Left renal pelvis (tissue), 4 donors: ENCODE results near the gene HMCN2. TPM values are rescaled to one million over a fixed set of nuclear protein-coding genes. Genes with fewer than 3 reads are reported as not detected.

Source experiments
- DNase-seq, 4 donors: peaks; one replicate each; pipeline ENCODE4 v3.0.0-alpha.2; 2013; ENCODE audit warnings: low read depth in 4 of 4, low spot score in 3 of 4
- polyA plus RNA-seq, 4 donors: library from polyadenylated mRNA; unstranded; fragments of 120-200 nt; gene quantifications; one replicate each; pipeline ENCODE4 v1.2.1, GENCODE V29; 2013; ENCODE audit not compliant: insufficient read length in 4 of 4

The HMCN2 gene
- polyA plus RNA-seq, 4 donors = 0.40 to 1.7 (median 1.1) TPM

DNA sequence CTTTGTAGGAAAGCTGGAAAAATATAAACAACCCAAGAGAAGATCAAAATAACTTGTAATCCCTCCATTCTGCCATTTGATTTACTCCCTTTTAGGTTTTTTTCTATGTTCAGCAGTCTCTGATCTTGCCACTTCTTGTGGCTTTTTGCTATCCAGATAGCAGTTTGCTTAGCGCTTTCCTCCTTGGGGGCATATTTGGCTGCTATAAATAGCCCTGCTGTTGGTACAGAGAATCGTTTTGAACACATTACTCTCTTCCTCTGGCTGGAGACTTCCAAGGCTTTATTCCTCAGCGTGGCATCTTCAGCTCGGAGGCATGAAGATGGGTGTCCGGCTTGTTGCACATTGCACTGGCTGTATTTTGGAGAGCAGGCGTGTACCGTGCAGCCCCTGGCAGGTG, 38.6 kb downstream of the HMCN2 start:
- no peak for DNase-seq

DNA sequence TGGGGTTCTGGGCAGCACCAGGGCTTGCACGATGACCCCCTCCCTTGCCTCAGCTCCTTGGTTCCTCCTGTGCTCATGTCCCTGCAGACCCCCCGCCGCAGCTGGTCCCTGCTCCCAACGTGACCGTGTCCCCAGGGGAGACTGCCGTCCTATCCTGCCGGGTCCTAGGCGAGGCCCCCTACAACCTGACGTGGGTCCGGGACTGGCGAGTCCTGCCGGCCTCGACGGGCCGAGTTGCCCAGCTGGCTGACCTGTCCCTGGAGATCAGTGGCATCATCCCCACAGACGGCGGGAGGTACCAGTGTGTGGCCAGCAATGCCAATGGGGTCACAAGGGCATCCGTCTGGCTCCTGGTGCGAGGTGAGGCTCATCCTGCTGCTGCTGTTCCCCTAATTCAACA, 39.1 kb downstream of the HMCN2 start:
- DNase-seq = no peak

DNA sequence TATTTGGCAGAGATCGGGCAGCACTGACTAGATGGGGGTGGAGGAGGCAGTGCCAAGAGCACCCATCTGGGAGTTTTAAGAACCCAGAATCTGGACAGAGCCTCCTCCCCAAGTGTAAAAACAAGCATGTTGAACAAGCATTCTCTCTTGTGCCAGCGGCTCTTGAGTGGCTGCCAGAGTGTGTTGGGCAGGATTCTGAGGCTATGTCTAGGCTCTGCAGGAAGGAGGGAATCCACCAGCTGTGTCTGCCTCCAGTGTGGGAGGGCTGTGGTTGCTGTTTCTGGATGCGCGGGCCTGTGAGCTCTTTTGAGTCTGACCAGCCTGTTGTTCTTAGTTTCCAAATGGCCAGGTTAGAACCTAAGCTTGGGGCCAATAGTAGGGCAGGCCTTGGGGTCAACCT, 39.8 kb downstream of the HMCN2 start:
- DNase-seq = no peak

DNA sequence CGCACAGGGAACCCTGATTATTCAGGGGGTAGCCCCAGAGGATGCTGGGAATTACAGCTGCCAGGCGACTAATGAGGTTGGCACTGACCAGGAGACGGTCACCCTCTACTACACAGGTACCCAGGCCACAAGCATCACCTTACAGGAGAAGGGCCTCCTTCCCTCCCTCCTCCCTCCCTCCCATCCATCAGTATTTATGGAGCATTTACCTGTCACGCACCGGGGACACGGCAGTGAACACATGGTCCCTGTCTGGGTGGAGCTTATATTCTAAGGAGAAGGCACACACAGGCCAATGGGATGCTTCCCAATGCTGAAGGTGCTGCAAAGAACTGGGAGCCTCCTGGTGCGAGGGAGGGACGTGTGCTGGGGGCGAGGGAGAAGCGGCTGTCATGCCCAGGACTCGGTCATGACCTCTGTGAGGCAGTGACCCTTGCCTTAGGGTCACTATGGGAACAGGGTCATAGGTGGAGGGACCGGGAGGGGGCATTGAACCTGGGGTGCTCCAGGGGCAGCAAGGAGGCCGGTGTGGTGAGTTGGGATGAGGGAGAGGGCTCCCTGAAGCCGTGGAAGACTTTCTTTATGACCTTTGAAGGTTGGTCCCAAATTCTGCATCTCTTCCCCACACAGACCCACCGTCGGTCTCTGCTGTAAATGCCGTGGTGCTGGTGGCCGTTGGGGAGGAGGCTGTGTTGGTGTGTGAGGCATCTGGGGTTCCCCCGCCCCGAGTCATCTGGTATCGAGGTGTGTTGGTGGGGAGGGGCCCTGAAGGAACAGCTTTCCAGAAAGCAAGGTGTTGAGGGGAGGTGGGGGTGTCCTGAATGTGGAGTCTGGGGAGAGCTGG, 41.5 kb downstream of the HMCN2 start:
- no peak for DNase-seq

DNA sequence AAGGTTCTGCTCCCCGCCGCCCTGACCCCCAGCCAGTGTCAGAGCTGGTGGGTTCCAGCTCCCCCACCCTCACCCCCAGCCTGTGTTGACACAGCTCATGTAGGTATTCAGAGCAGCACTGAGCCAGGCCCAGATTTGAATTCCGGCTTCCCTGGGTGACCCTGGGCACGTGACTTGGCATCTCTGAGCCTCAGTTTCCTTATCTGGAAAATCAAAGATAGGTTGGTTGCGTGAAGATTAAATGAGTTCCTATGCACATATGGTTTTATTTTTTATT, 42.0 kb downstream of the HMCN2 start:
- DNase-seq = no peak

DNA sequence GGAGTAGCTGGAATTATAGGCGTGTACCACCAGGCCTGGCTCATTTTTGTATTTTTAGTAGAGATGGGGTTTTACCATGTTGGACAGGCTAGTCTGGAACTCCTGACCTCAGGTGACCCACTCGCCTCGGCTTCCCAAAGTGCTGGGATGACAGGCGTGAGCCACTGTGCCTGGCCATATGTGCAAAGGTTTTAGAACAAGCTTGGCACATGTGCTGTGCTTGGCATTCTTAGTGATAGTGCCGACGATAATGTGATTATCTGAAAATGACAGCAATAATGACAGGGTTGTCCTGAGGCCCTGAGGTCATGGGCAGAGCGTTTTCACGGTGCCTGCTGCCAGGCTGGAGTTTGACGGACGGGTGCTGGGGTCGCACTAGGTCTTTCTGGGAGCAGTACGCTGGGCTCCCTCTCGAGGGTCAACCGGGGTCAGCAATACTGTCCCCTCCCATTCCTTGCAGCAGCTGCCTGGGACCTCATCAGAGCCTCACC, 42.6 kb downstream of the HMCN2 start:
- no peak for DNase-seq

DNA sequence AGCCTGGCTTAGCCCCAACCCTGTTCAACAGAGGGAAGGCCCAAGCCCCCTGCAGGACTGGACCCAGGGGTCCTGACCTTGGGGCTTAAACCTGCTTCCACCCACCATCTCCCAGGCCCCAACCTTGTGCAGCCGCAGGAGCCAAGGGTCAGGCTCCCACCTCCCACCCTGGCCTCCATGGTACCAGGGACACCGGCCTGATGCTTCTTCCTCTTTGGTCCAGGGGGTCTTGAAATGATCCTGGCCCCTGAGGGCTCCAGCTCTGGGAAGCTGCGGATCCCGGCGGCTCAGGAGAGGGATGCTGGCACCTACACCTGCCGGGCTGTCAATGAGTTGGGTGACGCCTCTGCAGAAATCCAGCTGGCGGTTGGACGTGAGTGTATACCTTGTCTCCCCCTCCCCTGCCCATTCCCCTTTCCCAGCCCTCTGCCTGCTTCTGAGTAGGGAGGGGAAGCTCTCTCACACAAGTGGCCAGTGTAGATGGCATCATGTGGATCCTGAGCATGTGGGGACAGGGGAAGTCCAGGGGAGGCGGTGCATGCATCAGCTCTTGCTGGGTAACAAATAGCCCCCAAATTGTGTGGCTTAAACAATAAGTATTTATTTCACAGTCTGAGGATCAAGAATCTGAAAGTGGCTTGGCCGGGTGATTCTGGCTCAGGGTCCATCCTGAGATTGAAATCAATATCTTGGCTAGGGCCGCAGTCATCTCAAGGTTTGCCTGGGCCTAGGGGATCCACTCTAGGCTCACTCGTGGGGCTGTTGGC, 44.3 kb downstream of the HMCN2 start:
- DNase-seq = no peak

DNA sequence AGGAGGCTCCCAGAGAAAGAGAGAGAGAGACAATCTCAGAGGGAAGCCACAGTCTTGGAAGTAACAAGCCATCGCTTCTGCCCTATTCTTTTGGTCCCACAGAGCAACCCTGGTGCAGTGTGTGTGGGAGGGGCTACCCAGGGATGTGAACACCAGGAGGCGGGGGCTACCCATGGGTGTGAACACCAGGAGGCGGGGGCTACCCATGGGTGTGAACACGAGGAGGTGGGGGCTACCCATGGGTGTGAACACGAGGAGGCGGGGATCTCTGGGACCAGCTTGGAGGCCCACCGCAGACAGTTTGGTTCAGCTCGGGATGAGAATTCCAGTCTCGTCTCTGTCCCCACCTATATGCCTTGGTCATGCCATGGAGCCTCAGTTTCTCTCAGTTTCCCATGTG, 44.9 kb downstream of the HMCN2 start:
- no peak for DNase-seq

DNA sequence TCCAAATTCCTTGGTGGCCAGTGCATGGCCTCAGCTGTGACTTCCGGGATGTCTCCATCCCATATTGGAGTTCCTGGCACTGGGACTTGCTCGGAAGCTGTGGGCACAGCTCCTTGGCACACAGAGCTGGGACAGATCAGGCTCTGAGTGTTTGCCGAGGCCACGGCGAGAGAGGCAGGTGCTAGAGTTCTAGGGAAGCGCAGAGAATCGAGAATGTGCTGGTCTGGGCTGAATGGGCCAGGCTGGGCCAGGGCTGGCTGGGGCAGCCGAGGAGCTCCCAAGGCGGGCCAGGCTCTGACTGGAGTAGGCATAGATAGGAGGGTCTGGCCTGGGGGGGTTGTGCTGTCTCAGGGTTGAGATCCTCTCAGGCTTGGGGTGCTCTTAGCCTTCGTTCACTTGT, 45.4 kb downstream of the HMCN2 start:
- no peak for DNase-seq

DNA sequence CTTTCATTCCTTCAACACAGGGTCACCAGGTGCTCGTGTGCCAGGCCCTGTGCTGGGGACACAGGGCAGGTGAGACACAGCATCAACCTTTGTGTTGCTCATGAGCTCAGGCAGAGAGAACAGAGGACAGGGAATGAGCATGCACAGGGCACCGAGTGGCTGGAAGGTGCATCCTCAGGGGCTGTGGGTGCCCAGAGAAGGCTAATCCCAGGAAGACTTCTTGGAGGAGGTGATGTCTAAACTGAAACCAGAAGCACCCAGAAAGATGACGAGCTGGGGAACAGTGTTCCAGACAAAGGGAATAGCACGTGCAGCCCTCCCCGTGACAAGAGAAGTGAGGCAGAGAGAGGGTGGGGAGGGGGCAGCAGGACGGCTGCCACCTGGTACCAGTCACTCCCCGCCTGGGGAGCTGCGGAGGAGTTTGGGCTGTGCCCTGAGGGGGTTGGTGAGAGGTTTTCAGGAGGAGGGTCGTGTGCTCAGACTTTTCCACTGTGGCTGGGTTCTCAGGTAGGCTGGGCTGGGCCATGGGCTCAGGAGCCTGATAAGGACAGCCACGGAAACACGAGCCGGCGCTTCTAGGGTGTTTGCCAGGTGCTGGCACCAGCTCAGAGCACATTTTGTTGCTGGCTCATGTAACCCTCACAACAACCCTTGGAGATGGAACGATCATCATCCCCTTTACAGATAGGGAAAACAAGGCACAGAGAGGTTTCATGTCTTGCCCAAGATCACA, 46.0 kb downstream of the HMCN2 start:
- DNase-seq = no peak

DNA sequence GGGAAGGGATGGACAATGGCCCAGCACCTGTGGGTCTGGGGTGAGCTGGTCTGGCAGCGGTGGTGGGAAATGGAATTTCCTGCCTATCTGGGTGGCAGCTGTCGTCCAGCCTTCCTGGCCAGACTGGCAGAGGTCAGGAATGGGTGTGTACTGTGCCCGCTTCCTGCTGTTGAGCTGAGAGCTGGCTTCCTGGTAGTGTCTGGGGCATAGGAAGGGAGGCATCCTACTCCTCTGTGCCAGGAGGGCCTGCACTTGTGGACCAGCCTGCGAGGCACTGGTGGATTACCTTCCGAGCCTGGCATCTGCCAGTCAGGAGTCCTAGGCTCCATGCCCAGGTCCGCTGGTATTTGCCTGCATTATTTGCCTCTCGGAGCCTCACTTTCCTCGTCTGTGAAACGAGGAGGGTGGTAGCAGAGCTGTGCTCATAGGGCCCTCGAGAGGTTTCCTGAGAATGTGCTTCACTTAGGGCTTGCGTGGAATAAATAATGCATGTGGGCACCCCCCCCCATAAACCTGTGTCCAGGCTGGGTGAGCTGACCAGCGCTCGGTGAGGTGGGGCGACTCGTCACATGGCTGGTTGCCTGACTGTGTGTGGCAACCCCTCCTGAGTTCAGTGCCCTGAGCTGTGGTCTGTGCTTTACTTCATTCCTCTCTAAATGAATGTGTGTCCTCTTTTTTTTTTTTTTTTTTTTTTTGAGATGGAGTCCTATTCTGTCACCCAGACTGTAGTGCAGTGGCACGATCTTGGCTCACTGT, 47.7 kb downstream of the HMCN2 start:
- DNase-seq = no peak

DNA sequence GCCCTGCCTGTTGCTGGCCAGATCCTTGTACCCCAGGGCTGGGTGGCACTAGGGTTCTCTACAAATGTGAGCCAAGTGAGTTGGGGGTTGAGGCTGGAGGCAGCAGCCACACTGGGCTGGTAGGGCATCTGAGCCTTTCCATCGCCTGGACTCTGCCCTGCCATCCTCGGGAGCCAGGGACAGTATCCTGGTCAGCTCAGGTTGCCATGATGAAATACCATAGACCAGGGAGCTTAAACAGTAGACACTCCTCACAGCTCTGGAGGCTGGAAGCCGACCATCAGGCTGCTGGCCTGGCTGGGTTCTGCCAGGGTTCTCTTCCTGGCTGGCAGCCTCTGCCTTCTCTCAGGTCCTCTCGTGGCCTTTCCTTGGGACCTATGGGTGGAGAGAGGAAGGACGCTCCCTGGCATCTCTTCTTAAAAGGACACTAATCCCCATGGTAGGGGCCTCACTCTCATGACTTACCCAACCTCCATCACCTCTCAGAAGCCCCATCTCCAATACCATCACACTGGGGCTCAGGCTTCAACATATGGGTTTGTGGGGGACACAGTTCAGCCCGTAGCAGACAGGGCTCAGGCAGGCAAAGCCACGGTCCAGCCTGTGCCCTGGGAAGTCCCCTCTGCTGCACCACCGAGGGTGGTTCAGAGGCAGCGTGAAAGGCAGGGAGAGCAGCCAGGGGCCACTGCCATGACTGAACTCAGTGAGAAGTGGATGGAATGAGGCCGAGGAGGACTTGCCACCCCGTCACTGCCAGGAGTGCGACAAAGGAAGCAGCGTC, 50.1 kb downstream of the HMCN2 start:
- DNase-seq = no peak

DNA sequence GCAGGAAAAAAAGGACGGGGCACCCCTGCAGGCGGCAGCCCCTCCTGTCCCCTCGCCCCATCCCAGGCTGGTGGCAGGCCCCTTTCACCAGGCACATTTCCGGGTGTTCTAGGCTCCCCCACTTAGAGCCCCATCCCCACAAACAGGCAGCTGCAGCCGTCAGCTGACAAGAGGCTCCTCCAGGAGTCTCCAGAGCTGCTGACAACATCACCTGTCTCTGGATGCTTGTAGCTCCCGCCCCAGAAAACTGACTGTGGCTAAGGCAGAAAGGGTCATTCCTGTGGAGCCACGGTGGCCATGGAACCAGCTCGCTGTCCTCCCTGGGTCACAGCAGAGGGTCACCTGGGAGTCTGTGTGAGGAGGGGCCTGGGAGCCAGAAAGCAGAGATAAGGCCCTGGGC, 50.9 kb downstream of the HMCN2 start:
- no peak for DNase-seq

DNA sequence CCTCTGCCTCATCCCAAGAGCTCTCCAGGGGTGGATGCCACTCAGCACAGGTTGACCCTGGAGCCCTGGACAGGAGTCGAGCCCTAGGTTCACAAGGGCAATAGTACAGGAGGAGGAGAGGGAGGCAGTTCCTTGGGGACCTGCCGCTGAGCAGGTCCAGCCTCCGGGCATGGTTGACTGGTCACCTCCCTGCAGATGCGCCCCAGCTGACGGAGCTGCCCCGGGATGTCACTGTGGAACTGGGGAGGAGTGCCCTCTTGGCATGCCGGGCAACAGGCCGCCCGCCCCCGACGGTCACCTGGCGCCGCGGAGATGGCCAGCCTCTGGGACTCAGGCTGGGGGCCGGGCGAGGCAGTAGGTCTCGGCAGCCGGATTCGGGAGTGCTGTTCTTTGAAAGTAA, 53.7 kb downstream of the HMCN2 start:
- DNase-seq = no peak

DNA sequence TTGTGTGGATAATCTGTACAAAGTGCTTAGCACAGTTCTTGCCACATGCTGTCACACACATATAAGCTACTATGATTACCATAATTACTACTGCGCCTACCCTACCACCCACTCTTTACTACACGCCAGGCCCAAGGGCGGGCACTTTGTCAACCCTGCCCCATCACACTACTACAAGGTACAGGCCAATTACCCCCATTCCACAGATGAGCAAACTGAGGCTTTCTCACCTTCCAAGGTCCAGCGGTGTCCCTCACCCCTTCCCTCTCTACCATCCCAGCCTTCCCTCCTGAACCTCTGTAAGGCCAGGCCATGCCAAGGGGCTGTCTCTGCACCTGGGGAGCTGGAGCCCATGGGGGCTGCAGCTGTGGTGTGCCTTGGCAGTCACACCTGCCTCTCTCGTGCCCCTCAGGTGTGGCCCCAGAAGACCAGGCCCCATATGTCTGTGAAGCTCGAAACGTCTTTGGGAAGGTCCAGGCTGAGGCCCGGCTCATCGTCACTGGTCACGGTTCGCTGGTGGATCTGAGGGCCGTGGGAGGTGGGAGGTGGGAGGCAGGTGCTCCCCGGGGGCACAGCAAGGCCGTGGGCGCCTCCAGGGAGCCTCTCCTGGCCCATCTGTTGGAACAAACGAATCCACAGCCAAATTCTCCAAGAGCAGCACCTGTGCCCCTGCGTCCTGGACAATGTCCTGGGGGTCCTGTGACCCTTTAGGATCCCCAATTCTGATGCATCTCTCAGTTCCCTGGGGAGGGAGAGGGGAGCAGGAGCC, 54.6 kb downstream of the HMCN2 start:
- DNase-seq = no peak

DNA sequence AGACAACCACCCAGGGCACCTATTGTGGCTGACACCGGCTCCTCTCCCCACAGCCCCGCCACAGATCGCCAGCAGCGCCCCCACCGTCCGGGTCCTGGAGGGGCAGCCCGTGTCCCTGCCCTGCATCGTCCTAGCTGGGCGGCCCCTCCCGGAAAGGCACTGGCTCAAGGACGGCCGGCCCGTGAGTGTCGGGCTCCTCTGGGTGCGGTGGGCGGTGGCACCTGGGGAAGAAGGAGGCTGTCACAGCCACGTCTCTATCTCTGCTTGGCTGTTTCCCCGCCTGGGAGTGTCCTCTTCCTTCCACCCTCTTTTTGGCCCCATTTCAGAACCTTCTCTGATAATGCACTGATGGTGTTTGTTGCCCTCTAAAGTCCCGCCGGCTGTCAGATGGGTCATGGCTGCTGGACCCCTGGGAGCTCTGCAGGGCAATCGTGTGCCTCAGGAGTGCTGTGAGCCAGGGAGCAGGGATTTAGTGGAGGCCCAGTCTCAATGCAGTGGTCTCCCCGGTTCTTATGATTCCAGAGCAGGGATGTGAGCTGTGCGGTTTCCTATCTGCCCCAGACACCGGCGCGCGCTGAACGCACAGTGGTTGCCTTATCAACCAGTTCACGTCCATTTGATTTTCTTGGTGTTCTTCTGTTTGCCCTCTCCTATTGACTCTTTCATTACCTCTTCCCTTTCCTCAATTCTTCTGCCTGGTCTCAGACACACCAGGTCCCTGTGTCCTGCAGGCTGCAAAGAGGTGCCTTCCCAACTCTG, 55.3 kb downstream of the HMCN2 start:
- no peak for DNase-seq

DNA sequence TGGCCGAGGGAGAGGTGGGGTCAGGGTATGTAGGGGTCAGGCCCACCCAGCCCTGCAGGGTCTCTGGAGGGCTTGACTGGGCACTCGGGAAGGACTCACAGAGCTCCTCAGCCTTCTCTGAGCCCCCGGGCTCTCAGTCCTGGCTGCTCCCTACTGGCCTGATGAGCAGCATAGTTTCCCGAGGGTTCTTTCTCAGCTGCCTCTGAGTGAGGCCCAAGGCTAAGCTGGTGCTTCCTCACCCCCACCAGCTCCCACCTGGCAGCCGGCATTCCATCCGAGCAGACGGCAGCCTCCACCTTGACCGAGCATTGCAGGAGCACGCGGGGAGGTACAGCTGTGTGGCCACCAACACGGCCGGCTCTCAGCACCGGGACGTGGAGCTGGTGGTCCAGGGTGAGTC, 56.0 kb downstream of the HMCN2 start:
- no peak for DNase-seq

DNA sequence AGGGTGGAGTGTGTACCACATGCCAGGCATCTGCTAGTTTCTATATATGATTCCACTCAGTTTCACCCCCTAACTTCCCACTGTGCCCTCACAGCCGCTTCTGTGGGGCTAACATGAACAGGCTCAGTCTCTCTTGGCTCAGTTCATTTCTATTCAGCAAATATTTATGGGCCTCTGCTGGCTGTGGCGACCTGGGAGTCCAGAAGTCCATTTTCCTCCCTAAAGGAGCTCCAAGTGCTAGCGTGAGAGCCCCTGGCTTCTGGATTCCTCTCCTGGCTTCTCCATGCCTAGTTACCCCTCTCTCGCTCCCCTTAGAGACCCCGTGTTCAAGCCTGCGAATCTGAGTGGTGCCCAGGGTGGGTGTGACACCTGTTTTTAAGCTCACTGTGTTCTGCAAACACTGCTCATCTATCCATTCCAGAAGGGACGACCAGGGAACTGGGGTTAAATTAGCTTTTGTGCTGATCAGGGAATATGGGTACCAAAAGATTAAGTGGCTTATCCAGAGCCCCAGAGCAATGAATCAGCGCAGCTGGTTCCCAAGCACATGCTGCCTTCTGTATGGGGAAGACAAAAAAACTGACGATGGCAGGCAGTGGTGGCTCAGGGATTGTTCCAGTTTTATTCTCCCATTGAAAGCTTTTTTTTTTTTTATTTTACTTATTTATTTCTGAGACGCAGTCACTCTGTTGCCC, 57.6 kb downstream of the HMCN2 start:
- no peak for DNase-seq
